SH-SY5Y (cell line): ENCODE data around the gene RGS8.

Source experiments
- GATA2 ChIP-seq: IDR thresholded peaks from 2 replicates; pipeline ENCODE4 v1.6.1; 2011; ENCODE audit warnings: mild to moderate bottlenecking, low read depth, low read length
- GATA3 ChIP-seq: IDR thresholded peaks from 2 replicates; pipeline ENCODE4 v1.6.1; 2011; ENCODE audit warnings: low read depth, mild to moderate bottlenecking, low read length, moderate library complexity

DNA sequence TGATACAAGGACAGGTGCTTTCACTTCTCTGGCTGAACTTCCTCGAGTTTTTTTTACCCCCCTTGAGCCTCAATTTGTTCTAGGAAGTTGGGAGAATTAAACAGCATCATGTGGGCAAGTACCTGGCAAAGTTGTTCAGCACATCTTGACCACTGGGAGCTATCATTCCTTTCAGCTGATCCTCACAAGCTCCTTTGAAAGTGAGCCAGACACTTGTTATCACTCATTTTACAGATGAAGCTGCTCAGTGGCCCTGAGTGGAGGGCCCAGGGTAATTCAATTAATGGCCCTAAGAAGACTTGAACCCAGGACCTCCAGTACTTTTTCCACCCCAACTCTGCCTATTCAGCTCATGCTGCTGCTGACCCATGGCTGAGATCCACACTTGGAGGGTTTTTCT is 2.0 kb downstream of the RGS8 start:
- TF ChIP-seq GATA2 (no peak), GATA3 (no peak)
